Suprapubic skin (tissue), 4 donors: ENCODE measurements around the gene NELL1.

Experiments used
- POLR2A ChIP-seq, 2 donors: fragments of 450-650 bp; IDR thresholded peaks; one replicate each; pipeline ENCODE4 v1.6.1; 2017; ENCODE audit warnings: antibody characterized with exemption in 2 of 2, mild to moderate bottlenecking in 2 of 2, moderate library complexity in 2 of 2
- POLR2AphosphoS5 ChIP-seq, 3 donors: sonication (generic); formaldehyde crosslinking; IDR thresholded peaks; one replicate each; pipeline ENCODE4 v1.6.1; 2017; ENCODE audit warnings: antibody characterized with exemption in 3 of 3
- TF ChIP-seq, protein P1 (sequence below), 2 donors: fragments of 200-600 bp in 1 of 2; fragments of 450-650 bp in 1 of 2; sonication (generic) in 1 of 2; IDR thresholded peaks; one replicate each; pipeline ENCODE4 v1.5.1; 2016 to 2019; ENCODE audit warnings: antibody characterized with exemption in 2 of 2, mild to moderate bottlenecking in 1 of 2, moderate library complexity in 1 of 2

DNA sequence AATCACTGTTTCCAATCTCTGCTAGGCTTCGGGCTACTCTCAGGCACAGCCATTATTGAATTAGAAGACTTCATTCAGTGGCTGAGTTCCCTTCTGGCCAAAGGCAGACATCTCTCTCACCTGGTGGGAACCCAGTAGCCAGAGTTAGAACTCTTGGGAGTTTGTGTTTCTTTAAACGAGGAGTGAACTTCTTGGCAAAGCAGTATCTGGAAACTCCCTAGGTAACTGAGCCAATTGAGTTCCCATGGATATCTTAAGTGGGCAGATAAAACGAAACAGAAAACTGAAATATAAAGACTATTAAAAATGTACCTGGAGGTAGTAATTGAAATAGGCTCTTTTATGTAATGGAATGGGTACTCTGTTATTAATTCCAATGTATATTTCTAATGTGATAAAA is 125.6 kb downstream of the NELL1 start:
- TF ChIP-seq, protein P1, sequence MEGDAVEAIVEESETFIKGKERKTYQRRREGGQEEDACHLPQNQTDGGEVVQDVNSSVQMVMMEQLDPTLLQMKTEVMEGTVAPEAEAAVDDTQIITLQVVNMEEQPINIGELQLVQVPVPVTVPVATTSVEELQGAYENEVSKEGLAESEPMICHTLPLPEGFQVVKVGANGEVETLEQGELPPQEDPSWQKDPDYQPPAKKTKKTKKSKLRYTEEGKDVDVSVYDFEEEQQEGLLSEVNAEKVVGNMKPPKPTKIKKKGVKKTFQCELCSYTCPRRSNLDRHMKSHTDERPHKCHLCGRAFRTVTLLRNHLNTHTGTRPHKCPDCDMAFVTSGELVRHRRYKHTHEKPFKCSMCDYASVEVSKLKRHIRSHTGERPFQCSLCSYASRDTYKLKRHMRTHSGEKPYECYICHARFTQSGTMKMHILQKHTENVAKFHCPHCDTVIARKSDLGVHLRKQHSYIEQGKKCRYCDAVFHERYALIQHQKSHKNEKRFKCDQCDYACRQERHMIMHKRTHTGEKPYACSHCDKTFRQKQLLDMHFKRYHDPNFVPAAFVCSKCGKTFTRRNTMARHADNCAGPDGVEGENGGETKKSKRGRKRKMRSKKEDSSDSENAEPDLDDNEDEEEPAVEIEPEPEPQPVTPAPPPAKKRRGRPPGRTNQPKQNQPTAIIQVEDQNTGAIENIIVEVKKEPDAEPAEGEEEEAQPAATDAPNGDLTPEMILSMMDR (IDR thresholded peaks at IDR 0.05) = no peak
- TF ChIP-seq POLR2A (IDR thresholded peaks at IDR 0.05) (no peak), POLR2AphosphoS5 (IDR thresholded peaks at IDR 0.05) (no peak)
